HG03064 (cell line): ENCODE data around the gene ARHGAP26.

Experiments used
- ATAC-seq: cut with Tn5 transposase; IDR thresholded peaks from one replicate; pipeline ENCODE4 v1.9.1; 2021; ENCODE audit warnings: low read depth; ENCODE audit not compliant: unreplicated experiment

Gene ARHGAP26

DNA sequence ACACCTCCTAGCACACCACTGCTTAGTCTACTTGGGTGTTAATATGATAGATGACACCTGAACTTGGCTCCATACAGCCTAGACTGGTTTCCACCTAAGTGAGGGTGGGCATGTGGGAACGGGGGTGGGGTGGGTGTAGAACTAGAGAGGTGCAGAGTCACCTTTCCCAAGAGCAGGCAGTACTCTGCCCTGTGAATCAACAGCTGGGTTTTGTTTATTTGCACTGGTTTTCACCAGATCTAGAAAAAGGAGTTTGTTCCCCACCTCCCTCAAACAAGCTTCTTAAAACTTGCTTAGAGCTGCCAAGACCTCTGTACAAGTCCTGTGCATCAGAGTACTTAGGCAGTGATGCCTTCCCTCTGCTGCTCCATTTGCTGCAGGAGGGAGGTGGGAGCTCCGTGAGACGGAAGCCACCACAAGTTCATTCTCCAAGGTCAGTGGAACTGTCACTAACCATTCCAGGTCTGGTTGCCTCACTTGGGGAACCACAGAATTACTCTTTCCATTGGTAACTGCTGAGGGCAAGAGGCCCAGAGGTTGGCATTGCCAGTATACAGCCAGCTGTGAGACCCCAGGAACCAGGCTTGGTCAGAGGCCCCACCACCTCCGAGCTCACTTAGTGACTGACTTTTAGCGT, 469.8 kb downstream of the ARHGAP26 start:
- no peak for ATAC-seq

- no peak for ATAC-seq
These were observed 471.7 kb downstream of the ARHGAP26 start for GRCh38 chr5:143241892-143242291.

GRCh38 chr5:143243103-143243502, 472.9 kb downstream of the ARHGAP26 start:
- no peak for ATAC-seq

DNA sequence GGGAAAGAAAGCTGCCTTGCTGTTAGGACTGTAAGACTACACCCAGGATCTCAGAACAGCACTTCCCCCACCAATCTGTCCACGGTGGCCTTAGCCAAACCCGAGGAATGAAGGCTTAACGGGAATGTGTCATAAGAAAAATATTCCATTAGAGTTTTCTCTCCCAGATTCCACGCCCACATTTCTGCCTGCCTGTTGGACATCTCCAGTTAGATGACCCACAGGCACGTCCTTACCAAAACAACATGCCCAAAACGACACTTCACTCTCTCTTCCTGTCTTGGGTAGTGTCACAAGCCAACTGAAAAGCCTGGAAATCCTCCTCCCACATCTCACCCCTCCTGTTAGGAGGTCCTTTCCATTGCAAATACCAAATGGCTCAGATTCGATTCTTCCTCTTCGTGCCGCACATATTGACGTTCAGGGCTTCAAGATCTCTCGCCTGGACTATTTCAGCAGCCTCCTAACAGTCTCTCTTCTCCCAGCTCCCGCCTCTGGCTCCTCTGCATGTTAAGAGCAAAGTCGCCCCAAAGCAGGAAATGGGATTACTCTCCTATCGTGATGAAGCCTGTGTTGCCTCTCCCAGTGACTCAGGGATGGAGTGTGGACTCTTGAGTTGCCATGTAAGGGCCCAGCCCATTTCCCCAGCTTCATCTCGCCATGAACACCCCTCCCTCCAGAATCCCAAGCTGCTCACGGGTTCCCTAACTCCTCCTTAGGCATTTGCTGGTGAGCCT, 474.0 kb downstream of the ARHGAP26 start:
- no peak for ATAC-seq

DNA sequence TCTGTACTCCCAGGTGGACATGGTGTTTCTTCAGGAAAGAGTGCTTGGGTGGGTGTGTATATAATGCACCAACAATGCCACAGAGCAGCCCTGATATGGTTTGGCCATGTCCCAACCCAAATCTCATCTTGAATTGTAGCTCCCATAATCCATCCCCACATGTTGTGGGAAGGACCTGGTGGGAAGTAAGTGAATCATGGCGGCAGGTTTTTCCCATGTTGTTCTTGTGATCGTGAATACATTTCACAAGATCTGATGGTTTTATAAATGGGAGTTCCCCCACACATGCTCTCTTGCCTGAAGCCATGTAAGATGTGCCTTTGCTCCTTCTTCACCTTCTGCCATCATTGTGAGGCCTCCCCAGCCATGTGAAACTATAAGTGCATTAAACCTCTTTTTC, 474.8 kb downstream of the ARHGAP26 start:
- ATAC-seq = no peak

GRCh38 chr5:143245929-143246561, 475.9 kb downstream of the ARHGAP26 start:
- ATAC-seq = no peak

GRCh38 chr5:143247134-143247815, 477.1 kb downstream of the ARHGAP26 start:
- no peak for ATAC-seq

DNA sequence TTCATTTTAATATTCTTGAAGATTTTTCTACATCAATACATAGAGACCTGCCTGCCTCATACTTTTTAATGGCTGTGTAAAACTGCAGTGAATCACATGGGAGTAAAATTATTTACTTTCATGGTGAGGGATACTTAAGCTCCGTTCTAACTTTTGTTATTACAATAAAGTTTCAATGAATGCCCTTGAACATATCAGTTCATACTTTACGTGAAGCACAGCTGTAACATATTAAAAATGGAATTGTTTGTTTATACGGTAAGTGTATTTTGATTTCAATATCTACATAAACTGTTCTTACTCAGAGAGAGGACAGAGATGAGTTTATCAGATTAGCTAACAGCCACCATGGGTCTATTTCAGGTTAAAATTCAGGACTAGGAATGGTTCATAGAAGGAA, 478.2 kb downstream of the ARHGAP26 start:
- no peak for ATAC-seq

DNA sequence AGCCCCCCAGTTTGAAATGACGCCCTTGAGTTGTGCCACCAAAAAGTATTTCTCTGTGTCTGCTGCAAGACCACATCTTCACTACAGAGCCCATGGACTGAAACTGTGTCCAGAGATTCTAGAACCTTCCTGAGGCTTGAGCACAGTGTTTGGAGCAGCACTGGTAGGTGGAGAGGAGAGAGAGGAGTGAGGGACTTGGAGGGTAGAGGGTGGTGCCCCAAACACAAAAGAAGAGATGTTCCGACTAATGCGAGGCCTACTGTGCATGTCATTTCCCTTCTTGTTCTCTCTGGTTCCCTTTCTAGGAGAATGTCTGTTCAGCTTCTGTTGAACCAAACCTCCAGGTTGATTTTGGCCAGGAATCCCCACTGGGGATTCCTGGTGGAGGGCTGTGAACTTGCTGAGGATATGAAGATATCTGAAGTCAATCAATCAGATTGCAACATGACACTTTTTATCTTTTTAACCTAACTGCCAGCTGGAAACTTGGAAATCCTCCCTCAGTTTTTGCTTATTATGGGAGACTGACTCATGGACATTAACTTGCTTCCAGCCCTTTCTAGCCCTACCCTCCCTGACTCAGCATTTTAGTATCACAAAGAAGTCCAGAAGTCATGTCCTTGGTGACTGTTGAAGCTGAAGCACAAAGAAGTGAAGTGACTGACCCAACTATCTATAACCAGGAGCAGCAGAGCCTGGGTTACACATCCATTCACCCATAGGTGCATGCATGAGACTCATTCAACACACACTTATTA, 478.8 kb downstream of the ARHGAP26 start:
- ATAC-seq = no peak

DNA sequence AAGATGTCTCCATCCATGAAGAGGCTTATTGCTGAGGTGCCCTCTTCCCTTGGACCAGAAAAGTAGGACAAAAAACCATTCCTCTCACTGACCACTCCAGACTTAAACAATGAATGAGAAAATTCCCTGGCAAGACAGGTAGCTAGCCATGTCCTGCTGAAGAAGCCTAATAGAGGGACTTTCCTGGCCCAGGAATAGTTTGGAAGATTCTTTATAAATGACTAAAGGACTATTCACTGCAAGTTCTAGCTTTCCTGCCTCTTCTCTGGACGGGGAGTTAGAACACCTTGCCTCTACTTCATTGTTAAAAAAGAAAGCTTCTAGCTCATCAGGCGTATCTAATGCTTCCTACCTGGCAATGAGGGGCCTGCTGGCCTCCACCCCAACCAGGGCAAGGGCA, 479.7 kb downstream of the ARHGAP26 start:
- no peak for ATAC-seq

GRCh38 chr5:143251190-143251589, 481.0 kb downstream of the ARHGAP26 start:
- ATAC-seq = no peak

DNA sequence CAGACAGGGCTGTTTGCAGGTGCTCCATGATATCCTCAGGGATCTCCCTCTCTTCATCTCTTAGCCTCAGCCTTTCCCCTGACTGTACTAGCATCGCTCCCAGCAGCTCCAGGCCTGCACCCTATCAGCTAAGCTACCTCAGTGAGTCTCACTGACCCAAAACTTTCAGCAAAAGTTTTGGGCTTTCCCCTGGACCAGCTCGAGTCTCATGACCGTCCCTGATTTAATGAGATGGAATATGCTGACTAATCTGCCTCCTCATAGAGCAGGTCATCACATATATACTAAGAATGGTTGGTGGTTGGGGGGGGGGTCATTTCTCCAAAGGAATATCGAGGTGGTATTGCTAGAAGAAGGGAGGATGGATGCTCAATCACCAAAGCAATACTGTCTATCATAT, 481.8 kb downstream of the ARHGAP26 start:
- no peak for ATAC-seq

- no peak for ATAC-seq
These were observed 484.6 kb downstream of the ARHGAP26 start for GRCh38 chr5:143254819-143255218.

- ATAC-seq = no peak
These were observed 488.5 kb downstream of the ARHGAP26 start for GRCh38 chr5:143258559-143259253.

DNA sequence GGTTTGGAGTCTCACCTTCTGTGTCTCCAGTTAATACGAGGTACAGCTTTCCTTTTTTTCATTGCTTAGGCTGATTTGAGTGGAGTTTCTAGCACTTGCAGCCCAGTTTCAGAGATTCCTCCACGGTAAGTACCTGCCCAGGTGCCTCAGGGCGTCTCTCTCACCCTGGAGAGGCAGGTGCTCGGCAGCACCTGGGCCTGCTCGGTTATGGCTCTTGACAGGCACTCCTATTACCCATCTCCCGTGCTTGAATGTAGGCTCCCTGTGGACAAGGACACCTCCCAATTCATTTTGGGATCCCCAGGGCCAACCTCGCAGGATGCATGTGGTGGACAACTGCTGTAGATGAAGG, 489.1 kb downstream of the ARHGAP26 start:
- ATAC-seq = no peak

GRCh38 chr5:143261748-143262392, 491.7 kb downstream of the ARHGAP26 start:
- ATAC-seq = no peak

GRCh38 chr5:143262393-143263174, 492.4 kb downstream of the ARHGAP26 start:
- no peak for ATAC-seq

DNA sequence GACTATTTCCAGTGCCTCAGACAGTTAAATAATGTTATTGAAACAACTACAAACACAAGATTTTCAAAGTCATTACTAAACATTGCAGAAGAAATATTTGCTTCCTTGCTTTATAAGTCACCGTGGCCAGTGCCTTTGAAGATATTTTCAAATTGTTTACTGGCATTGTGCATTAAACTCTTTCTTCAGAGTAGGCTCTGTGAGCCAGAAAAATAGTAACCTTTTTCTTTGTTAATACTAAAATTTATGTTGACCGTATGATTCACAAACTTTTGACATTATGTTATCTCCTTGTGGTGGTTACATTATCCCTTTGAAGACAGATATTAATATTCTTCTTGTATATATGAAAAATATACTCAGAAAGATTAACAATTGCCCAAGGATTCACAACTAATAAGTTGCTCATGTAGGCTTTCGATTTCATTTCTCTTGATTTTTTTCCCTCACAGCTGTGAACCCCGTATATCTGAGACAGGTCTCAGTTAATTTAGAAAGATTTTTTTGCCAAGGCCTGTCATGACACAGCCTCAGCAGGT, 493.2 kb downstream of the ARHGAP26 start:
- ATAC-seq = no peak

DNA sequence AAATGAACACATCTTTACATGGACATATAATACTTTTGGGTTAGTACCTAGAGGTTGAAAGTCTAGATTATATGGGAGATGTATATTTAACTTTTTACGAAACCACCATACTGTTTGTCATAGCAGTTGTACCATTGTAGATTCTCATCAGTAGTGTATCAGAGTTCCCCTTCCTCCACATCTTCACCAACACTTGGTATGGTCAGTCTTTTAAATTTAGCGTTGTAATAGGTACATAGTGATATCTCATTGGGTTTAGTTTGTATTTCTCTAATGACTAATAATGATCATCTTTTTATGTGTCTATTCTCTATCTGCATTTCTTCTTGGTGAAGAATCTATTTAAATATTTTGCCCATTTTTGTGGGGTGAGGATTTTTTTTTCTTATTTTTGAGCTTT, 495.8 kb downstream of the ARHGAP26 start:
- no peak for ATAC-seq
